Prostate gland (tissue), 2 donors: ENCODE measurements around the gene TBCE.

Source experiments
- POLR2A ChIP-seq: fragments of 450-650 bp; IDR thresholded peaks from one replicate; pipeline ENCODE4 v1.6.1; 2016; ENCODE audit warnings: antibody characterized with exemption, mild to moderate bottlenecking
- POLR2AphosphoS5 ChIP-seq: sonication (generic); formaldehyde crosslinking; IDR thresholded peaks from one replicate; pipeline ENCODE4 v1.6.1; 2017; ENCODE audit warnings: antibody characterized with exemption
- TF ChIP-seq, protein P1 (sequence below), 4 experiments: fragments of 200-600 bp in 2 of 4; fragments of 450-650 bp in 2 of 4; sonication (generic) in 2 of 4; IDR thresholded peaks; 1 replicate in 3 of 4; 2 replicates in 1 of 4; pipeline ENCODE4 v1.5.1; 2016 to 2019; ENCODE audit warnings: antibody characterized with exemption in 4 of 4, mild to moderate bottlenecking in 2 of 4, moderate library complexity in 2 of 4

- TF ChIP-seq POLR2AphosphoS5: no peak
- TF ChIP-seq, protein P1, sequence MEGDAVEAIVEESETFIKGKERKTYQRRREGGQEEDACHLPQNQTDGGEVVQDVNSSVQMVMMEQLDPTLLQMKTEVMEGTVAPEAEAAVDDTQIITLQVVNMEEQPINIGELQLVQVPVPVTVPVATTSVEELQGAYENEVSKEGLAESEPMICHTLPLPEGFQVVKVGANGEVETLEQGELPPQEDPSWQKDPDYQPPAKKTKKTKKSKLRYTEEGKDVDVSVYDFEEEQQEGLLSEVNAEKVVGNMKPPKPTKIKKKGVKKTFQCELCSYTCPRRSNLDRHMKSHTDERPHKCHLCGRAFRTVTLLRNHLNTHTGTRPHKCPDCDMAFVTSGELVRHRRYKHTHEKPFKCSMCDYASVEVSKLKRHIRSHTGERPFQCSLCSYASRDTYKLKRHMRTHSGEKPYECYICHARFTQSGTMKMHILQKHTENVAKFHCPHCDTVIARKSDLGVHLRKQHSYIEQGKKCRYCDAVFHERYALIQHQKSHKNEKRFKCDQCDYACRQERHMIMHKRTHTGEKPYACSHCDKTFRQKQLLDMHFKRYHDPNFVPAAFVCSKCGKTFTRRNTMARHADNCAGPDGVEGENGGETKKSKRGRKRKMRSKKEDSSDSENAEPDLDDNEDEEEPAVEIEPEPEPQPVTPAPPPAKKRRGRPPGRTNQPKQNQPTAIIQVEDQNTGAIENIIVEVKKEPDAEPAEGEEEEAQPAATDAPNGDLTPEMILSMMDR (IDR thresholded peaks at IDR 0.05): no peak
- no peak for TF ChIP-seq POLR2A
Observed at GRCh38 chr1:235336903-235337302, 30.3 kb upstream of the TBCE start.
